ENCODE results near the gene SPATA46.

GRCh38 chr1:162333991-162334390, 42.7 kb downstream of the SPATA46 start:
- TF ChIP-seq CTCF (IDR thresholded peaks at IDR 0.05) (no peak), POLR2A (IDR thresholded peaks at IDR 0.05) (no peak)
